ENCODE results near the gene CACNG4.

Gene CACNG4

GRCh38 chr17:67011527-67012175, 47.1 kb downstream of the CACNG4 start:
- peak; percentile 41 for DNase-seq (ENCODE audit: low spot score)
- TF ChIP-seq CTCF (IDR thresholded peaks at IDR 0.05; ENCODE audit: extremely low read depth, missing control alignments): no peak

GRCh38 chr17:67013891-67014290, 49.4 kb downstream of the CACNG4 start:
- DNase-seq (ENCODE audit: low spot score): no peak
- TF ChIP-seq CTCF (IDR thresholded peaks at IDR 0.05; ENCODE audit: extremely low read depth, missing control alignments): no peak

GRCh38 chr17:67015001-67015400, 50.5 kb downstream of the CACNG4 start:
- TF ChIP-seq CTCF (IDR thresholded peaks at IDR 0.05; ENCODE audit: extremely low read depth, missing control alignments): no peak
- DNase-seq (ENCODE audit: low spot score): no peak

GRCh38 chr17:67016039-67016762, 51.7 kb downstream of the CACNG4 start:
- no peak for DNase-seq (ENCODE audit: low spot score)
- no peak for TF ChIP-seq CTCF (IDR thresholded peaks at IDR 0.05; ENCODE audit: extremely low read depth, missing control alignments)

GRCh38 chr17:67017910-67018309, 53.4 kb downstream of the CACNG4 start:
- no peak for TF ChIP-seq CTCF (IDR thresholded peaks at IDR 0.05; ENCODE audit: extremely low read depth, missing control alignments)
- DNase-seq (ENCODE audit: low spot score): no peak

GRCh38 chr17:67018471-67019434, 54.2 kb downstream of the CACNG4 start:
- TF ChIP-seq CTCF (IDR thresholded peaks at IDR 0.05; ENCODE audit: extremely low read depth, missing control alignments): no peak
- DNase-seq (ENCODE audit: low spot score): no peak

Measured in GM20000 (cell line).